ENCODE results near the gene STAT3. TPM values are rescaled to one million over a fixed set of nuclear protein-coding genes. Genes with fewer than 3 reads are reported as not detected.
"Not testable (repeated sequence)": the region's sequence is repeated elsewhere in the genome, so short reads cannot be mapped to it uniquely, and the experiment has no call there.

STAT3 gene
- total and polyA plus RNA-seq, 2 experiments from 2014 or later, result 84.1 to 112 TPM

DNA sequence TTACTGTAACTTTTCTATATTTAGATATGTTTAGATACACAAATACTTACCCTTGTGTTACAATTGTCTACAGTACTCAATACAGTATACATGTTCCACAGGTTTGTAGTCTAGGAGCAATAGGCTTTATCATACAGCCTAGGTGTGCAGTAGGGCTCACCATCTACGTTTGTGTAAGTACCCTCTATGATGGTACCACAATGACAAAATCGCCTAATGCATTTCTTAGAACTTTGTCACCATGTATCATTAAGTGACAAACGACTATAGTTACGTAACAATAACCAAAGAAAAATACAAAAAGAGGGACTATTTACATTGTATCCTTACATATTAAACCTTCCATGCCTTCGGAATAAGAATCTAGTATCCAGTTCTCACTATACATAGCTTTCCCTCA lies 120.0 kb downstream of the STAT3 start:
- peaks cover 85% of the 10 kb centered on the region for H3K79me2 ChIP-seq (ENCODE audit: insufficient read depth)
- TF ChIP-seq EZH2 (IDR thresholded peaks at IDR 0.05; ENCODE audit: insufficient read depth, poor library complexity, severe bottlenecking), result no peak
- H4K20me1 ChIP-seq (ENCODE audit: insufficient read depth), result no peaks in the 10 kb centered on the region; the same call in 1 of the 2 replicates

DNA sequence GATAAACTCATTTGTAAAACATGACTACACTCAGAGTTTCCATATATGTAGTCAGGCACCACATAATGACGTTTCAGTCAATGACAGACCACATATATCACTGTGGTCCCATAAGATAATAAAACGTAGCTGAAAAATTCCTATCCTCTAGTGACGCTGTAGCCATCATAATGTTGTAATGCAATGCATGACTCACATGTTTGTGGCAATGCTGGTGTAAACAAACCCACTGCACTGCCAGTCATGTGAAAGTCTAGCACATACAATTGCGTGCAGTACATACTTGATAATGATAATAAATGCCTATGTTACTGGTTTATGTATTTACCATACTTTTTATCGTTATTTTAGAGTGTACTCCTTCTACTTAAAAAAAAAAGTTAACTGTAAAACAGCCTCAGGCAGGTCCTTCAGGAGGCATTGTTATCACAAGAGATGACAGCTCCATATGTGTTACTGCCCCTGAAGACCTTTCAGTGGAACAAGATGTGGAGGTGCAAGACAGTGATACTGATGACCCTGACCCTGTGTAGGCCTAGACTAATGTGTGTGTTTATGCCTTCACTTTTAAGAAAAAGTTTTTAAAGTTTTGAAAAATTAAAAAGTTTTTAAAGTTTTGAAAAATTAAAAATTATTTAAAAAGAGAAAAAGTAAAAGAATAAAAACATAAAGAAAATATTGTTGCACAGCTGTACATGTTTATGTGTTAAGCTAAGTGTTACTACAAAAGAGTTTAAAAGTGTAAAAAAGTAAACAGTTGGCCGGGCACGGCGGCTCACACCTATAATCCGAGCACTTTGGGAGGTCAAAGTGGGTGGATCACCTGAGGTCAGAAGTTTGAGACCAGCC lies 121.1 kb downstream of the STAT3 start:
- H2AFZ ChIP-seq, result no peak overlapping the region
- WGBS, 2 experiments (ENCODE audit: low coverage in 1 of 2, low lambda C conversion rate in 2 of 2, missing lambda C conversion rate in 2 of 2), result 66 to 67% methylated on average over 9 of the region's 9 CpGs
- TF ChIP-seq EZH2 (IDR thresholded peaks at IDR 0.05; ENCODE audit: insufficient read depth, poor library complexity, severe bottlenecking) (no peak), EZH2phosphoT487 (IDR thresholded peaks at IDR 0.05; ENCODE audit: insufficient read depth, low read depth) (no peak)
- no peaks in the 10 kb centered on the region for H3K27me3 ChIP-seq (replicated peaks; ENCODE audit: insufficient read depth)
- no peaks in the 10 kb centered on the region for H3F3A ChIP-seq (ENCODE audit: insufficient read depth)
- no peak overlapping the region for H3K4me2 ChIP-seq (ENCODE audit: unreplicated experiment)
- H3K79me2 ChIP-seq (ENCODE audit: insufficient read depth), result peaks cover 80% of the 10 kb centered on the region
- peak overlapping the region; percentile 60 for H3K27ac ChIP-seq
- in situ Hi-C loops (cut with MboI), result no loop called here
- no peak overlapping the region for H3K9ac ChIP-seq
- no peaks in the 10 kb centered on the region for H3K9me2 ChIP-seq (ENCODE audit: insufficient read depth)
- H3K36me3 ChIP-seq (ENCODE audit: low read depth), result no peaks in the 10 kb centered on the region
- H4K20me1 ChIP-seq (ENCODE audit: insufficient read depth), result no peaks in the 10 kb centered on the region
- H3K9me3 ChIP-seq (ENCODE audit: low read depth), result no peaks in the 10 kb centered on the region
- peaks cover 12% of the 10 kb centered on the region for H3K4me1 ChIP-seq (ENCODE audit: insufficient read depth)
- H3K4me3 ChIP-seq, result no peak overlapping the region
- peak; percentile 84 for DNase-seq

More for the DNA sequence above, 120.0 kb downstream of the STAT3 start:
- no peak overlapping the region for H3K9ac ChIP-seq
- no peaks in the 10 kb centered on the region for H3F3A ChIP-seq (ENCODE audit: insufficient read depth)
- no peak for DNase-seq
- H3K27me3 ChIP-seq (replicated peaks; ENCODE audit: insufficient read depth), result no peaks in the 10 kb centered on the region
- H3K4me1 ChIP-seq (ENCODE audit: insufficient read depth), result peaks cover 12% of the 10 kb centered on the region
- H3K9me2 ChIP-seq (ENCODE audit: insufficient read depth), result no peaks in the 10 kb centered on the region
- H2AFZ ChIP-seq, result no peak overlapping the region
- H3K27ac ChIP-seq, result no peak overlapping the region
- 64 to 70% methylated on average over 5 of the region's 5 CpGs for WGBS, 2 experiments (ENCODE audit: low coverage in 1 of 2, low lambda C conversion rate in 2 of 2, missing lambda C conversion rate in 2 of 2)
- H3K9me3 ChIP-seq (ENCODE audit: low read depth), result no peaks in the 10 kb centered on the region
- no peak overlapping the region for H3K4me2 ChIP-seq (ENCODE audit: unreplicated experiment)
- no peaks in the 10 kb centered on the region for H3K36me3 ChIP-seq (ENCODE audit: low read depth)
- in situ Hi-C loops (cut with MboI), result no loop called here
- no peak overlapping the region for H3K4me3 ChIP-seq

DNA sequence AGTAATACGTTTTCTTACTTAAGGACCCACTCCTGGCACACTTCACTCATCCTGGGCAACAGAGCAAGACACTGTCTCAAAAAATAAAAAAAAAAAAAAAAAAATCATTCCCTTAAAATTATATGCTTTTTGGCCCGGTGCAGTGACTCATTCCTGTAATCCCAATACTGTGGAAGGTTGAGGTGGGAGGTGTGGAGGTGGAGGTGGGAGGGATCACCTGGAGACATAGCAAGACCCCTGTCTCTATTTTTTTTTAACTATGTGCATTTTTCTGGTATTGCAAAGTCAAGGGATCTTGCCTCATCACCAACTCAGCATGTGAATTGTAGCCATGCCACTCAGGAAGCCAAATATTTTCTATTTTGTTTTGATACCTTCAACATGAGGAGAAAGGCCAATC lies 121.8 kb downstream of the STAT3 start:
- no peak for DNase-seq
- 25 to 36% methylated on average over 2 of the region's 2 CpGs for WGBS, 2 experiments (ENCODE audit: low coverage in 1 of 2, low lambda C conversion rate in 2 of 2, missing lambda C conversion rate in 2 of 2)
- peaks cover 12% of the 10 kb centered on the region for H3K4me1 ChIP-seq (ENCODE audit: insufficient read depth)

DNA sequence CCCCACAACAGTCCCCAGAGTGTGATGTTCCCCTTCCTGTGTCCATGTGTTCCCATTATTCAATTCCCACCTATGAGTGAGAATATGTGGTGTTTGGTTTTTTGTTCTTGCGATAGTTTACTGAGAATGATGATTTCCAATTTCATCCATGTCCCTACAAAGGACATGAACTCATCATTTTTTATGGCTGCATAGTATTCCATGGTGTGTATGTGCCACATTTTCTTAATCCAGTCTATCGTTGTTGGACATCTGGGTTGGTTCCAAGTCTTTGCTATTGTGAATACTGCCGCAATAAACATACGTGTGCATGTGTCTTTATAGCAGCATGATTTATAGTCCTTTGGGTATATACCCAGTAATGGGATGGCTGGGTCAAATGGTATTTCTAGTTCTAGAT lies 123.9 kb downstream of the STAT3 start:
- 78 to 79% methylated on average over 3 to 4 of the region's 4 CpGs for WGBS, 2 experiments (ENCODE audit: low coverage in 1 of 2, low lambda C conversion rate in 2 of 2, missing lambda C conversion rate in 2 of 2)
- H3K79me2 ChIP-seq (ENCODE audit: insufficient read depth), result peaks cover 78% of the 10 kb centered on the region
- H3K4me1 ChIP-seq (ENCODE audit: insufficient read depth); H3F3A ChIP-seq (ENCODE audit: insufficient read depth); H3K27me3 ChIP-seq (replicated peaks; ENCODE audit: insufficient read depth); H4K20me1 ChIP-seq (ENCODE audit: insufficient read depth); H3K9me3 ChIP-seq (ENCODE audit: low read depth); in situ Hi-C loops (cut with MboI); H3K27ac ChIP-seq; H3K4me2 ChIP-seq (ENCODE audit: unreplicated experiment); H3K9me2 ChIP-seq (ENCODE audit: insufficient read depth); H3K36me3 ChIP-seq (ENCODE audit: low read depth); DNase-seq; H3K9ac ChIP-seq; H3K4me3 ChIP-seq; H2AFZ ChIP-seq: not testable (repeated sequence)

More for the DNA sequence above, 121.8 kb downstream of the STAT3 start:
- Histone ChIP-seq H3K4me2 (ENCODE audit: unreplicated experiment) (no peak overlapping the region), H3K9me2 (ENCODE audit: insufficient read depth) (no peaks in the 10 kb centered on the region), H3K27ac (peak overlapping the region; percentile 60), H3K27me3 (replicated peaks; ENCODE audit: insufficient read depth) (no peaks in the 10 kb centered on the region), H3F3A (ENCODE audit: insufficient read depth) (no peaks in the 10 kb centered on the region), H3K4me3 (no peak overlapping the region), H3K9me3 (ENCODE audit: low read depth) (no peaks in the 10 kb centered on the region), H4K20me1 (ENCODE audit: insufficient read depth) (no peaks in the 10 kb centered on the region), H3K9ac (peak overlapping the region; percentile 18; the same call in 1 of the 2 replicates), H3K79me2 (ENCODE audit: insufficient read depth) (peaks cover 80% of the 10 kb centered on the region), H3K36me3 (ENCODE audit: low read depth) (no peaks in the 10 kb centered on the region), H2AFZ (no peak overlapping the region)
- in situ Hi-C loops (cut with MboI), result no loop called here
- TF ChIP-seq EZH2phosphoT487 (IDR thresholded peaks at IDR 0.05; ENCODE audit: insufficient read depth, low read depth), result no peak
- TF ChIP-seq EZH2 (IDR thresholded peaks at IDR 0.05; ENCODE audit: insufficient read depth, poor library complexity, severe bottlenecking), result no peak

Other genes starting within 250 kb of the STAT3 start
- gene RAB5C, start 233.5 kb downstream of the STAT3 start, total RNA-seq (2014; rRNA removed; shearing (Covaris generic)), result 97.5 and 128 TPM in 2 replicates
- 123 and 124 TPM in 2 replicates for gene RAB5C, start 233.5 kb downstream of the STAT3 start, polyA plus RNA-seq (2016; fragmentation: Nextera tagmentation; extraction: Ambion mirVana)
- gene KCNH4, start 207.3 kb downstream of the STAT3 start, total RNA-seq (2014; rRNA removed; shearing (Covaris generic)), result not detected in 2 replicates
- gene KCNH4, start 207.3 kb downstream of the STAT3 start, polyA plus RNA-seq (2016; fragmentation: Nextera tagmentation; extraction: Ambion mirVana), result not detected in 2 replicates
- not detected in 2 replicates for gene HCRT, start 203.0 kb downstream of the STAT3 start, total RNA-seq (2014; rRNA removed; shearing (Covaris generic))
- gene HCRT, start 203.0 kb downstream of the STAT3 start, polyA plus RNA-seq (2016; fragmentation: Nextera tagmentation; extraction: Ambion mirVana), result not detected in 2 replicates
- 25.0 and 27.6 TPM in 2 replicates for gene GHDC, start 193.9 kb downstream of the STAT3 start, total RNA-seq (2014; rRNA removed; shearing (Covaris generic))
- gene GHDC, start 193.9 kb downstream of the STAT3 start, polyA plus RNA-seq (2016; fragmentation: Nextera tagmentation; extraction: Ambion mirVana), result 11.1 and 13.0 TPM in 2 replicates
- 21.8 and 23.5 TPM in 2 replicates for gene STAT5B, start 112.1 kb downstream of the STAT3 start, total RNA-seq (2014; rRNA removed; shearing (Covaris generic))
- gene STAT5B, start 112.1 kb downstream of the STAT3 start, polyA plus RNA-seq (2016; fragmentation: Nextera tagmentation; extraction: Ambion mirVana), result 11.9 and 13.8 TPM in 2 replicates
- 21.2 and 26.3 TPM in 2 replicates for gene STAT5A, start 99.9 kb downstream of the STAT3 start, total RNA-seq (2014; rRNA removed; shearing (Covaris generic))
- gene STAT5A, start 99.9 kb downstream of the STAT3 start, polyA plus RNA-seq (2016; fragmentation: Nextera tagmentation; extraction: Ambion mirVana), result 6.7 and 6.8 TPM in 2 replicates
- gene CAVIN1, start 34.8 kb upstream of the STAT3 start, total RNA-seq (2014; rRNA removed; shearing (Covaris generic)), result 1,074 and 1,102 TPM in 2 replicates
- 666 and 686 TPM in 2 replicates for gene CAVIN1, start 34.8 kb upstream of the STAT3 start, polyA plus RNA-seq (2016; fragmentation: Nextera tagmentation; extraction: Ambion mirVana)
- gene ATP6V0A1, start 70.4 kb upstream of the STAT3 start, total RNA-seq (2014; rRNA removed; shearing (Covaris generic)), result 15.3 and 16.3 TPM in 2 replicates
- gene ATP6V0A1, start 70.4 kb upstream of the STAT3 start, polyA plus RNA-seq (2016; fragmentation: Nextera tagmentation; extraction: Ambion mirVana), result 21.6 and 26.0 TPM in 2 replicates
- 68.1 and 83.1 TPM in 2 replicates for gene NAGLU, start 147.8 kb upstream of the STAT3 start, total RNA-seq (2014; rRNA removed; shearing (Covaris generic))
- gene NAGLU, start 147.8 kb upstream of the STAT3 start, polyA plus RNA-seq (2016; fragmentation: Nextera tagmentation; extraction: Ambion mirVana), result 36.8 and 39.4 TPM in 2 replicates
- gene HSD17B1, start 164.5 kb upstream of the STAT3 start, total RNA-seq (2014; rRNA removed; shearing (Covaris generic)), result 0.76 and 2.3 TPM in 2 replicates
- gene HSD17B1, start 164.5 kb upstream of the STAT3 start, polyA plus RNA-seq (2016; fragmentation: Nextera tagmentation; extraction: Ambion mirVana), result 2.6 and 3.0 TPM in 2 replicates
- 19.2 and 22.7 TPM in 2 replicates for gene COASY, start 173.7 kb upstream of the STAT3 start, total RNA-seq (2014; rRNA removed; shearing (Covaris generic))
- gene COASY, start 173.7 kb upstream of the STAT3 start, polyA plus RNA-seq (2016; fragmentation: Nextera tagmentation; extraction: Ambion mirVana), result 50.1 and 56.9 TPM in 2 replicates
- 29.3 and 30.8 TPM in 2 replicates for gene MLX, start 178.7 kb upstream of the STAT3 start, total RNA-seq (2014; rRNA removed; shearing (Covaris generic))
- 37.0 and 39.3 TPM in 2 replicates for gene MLX, start 178.7 kb upstream of the STAT3 start, polyA plus RNA-seq (2016; fragmentation: Nextera tagmentation; extraction: Ambion mirVana)
- gene PSMC3IP, start 189.3 kb upstream of the STAT3 start, total RNA-seq (2014; rRNA removed; shearing (Covaris generic)), result 8.2 and 8.9 TPM in 2 replicates
- gene PSMC3IP, start 189.3 kb upstream of the STAT3 start, polyA plus RNA-seq (2016; fragmentation: Nextera tagmentation; extraction: Ambion mirVana), result 11.1 and 12.0 TPM in 2 replicates
- 54.8 and 66.7 TPM in 2 replicates for gene RETREG3, start 220.9 kb upstream of the STAT3 start, total RNA-seq (2014; rRNA removed; shearing (Covaris generic))
- gene RETREG3, start 220.9 kb upstream of the STAT3 start, polyA plus RNA-seq (2016; fragmentation: Nextera tagmentation; extraction: Ambion mirVana), result 36.3 and 38.0 TPM in 2 replicates
- 42.5 and 53.0 TPM in 2 replicates for gene TUBG1, start 221.2 kb upstream of the STAT3 start, total RNA-seq (2014; rRNA removed; shearing (Covaris generic))
- 91.4 and 95.3 TPM in 2 replicates for gene TUBG1, start 221.2 kb upstream of the STAT3 start, polyA plus RNA-seq (2016; fragmentation: Nextera tagmentation; extraction: Ambion mirVana)